OCI-M2 (cell line): ENCODE data around the gene AUH.

ENCODE experiments used
- DNase-seq: peaks from one replicate; lab custom pipeline; 2025; ENCODE audit not compliant: unreplicated experiment; lab: John Stamatoyannopoulos, UW

Gene AUH

DNA sequence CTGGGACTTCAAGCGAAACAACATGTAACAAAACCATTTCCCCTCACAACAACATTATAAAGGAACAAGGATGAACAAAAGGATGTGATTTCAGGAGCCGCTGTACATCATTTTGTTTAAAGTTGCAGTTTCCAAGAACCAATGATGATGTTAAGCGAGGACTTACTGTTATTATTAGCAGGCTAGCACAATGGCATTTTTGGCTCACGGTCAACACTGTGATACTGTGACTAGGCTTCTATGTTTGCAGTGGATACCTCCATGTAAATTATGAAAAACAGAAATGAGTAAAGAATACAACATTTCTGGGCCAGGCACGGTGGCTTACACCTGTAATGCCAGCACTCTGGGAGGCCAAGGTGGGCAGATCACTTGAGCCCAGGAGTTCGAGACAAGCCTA lies 113.0 kb downstream of the AUH start:
- no peak for DNase-seq

- no peak for DNase-seq
Observed at GRCh38 chr9:91247278-91247677, 114.4 kb downstream of the AUH start.

DNA sequence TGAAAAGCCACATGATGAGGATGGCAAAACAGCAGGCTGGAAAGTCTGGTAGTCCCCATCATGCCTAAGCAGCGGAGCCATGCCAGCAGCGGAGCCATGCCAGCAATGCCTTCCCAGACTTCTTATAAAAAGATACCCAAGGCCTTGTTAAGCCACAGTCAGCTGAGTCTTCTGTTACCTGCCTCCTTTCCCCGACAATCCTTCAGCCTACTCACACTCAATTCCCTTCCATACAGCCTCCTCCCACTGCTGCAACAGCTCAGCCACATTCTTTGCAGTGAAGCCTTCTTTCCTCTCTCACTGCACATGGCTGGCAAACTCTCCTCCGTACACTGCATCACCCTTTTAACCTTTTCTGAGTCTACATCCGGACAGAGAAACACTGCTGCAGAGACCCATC lies 114.9 kb downstream of the AUH start:
- no peak for DNase-seq

DNA sequence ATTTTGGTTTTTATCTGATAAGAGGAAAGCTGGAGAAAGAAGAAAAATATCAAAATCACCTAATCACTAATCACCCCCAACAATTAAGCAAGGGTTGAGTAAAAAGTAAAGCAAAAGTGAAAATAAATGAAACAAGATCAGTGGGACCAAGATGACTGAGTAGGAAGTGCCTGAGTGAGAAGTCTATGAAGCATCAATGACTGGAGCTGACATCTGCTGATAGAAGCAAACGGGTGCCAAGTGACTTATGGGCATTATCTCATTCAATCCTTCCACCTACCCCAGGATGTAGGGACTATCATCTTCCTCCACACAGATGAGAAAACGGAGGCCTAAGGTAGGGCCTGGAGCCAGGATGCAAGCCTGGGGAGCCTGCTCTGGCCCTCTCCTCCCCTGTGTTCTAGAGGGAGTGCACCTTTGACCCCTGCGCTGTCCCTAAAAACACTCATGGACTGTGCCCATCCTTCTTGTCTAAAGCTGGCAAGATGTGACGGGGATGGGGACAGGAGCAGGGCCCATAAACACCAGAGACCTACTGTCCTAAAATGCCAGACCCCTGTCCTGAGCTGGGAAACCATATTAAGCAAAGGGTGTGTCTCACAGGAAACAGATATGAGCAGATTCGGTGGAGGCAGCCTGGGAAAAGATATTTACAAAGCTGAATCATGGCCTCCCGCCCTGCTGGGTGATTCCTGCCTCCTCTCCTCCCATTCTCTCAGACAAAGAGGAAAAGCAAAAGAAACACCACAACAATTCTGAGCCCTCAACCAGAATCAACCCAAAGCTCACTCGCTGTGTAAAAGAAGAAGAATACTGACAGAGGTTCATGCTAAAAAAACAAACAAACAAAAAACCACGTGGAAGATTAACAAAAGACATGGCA lies 116.0 kb downstream of the AUH start:
- no peak for DNase-seq

DNA sequence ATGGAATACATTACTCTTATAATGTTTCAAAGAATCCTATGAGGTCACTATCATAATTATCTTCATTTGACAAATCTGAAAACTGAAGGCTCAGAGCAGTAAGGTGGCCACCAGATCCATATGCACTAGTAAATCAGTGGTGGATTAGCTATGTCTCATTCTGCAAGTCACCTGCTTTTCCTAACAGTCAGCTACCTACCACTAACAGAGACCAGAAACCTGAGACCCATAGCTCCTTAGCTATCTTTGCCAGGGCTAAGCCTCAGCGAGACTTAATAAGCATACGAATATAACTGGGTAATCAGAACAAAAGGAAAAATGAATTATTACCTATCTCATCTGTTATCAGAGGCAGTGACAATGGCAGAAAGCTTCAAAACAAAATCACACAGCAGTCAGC lies 118.7 kb downstream of the AUH start:
- no peak for DNase-seq

GRCh38 chr9:91241909-91242308 lies 119.8 kb downstream of the AUH start:
- no peak for DNase-seq

GRCh38 chr9:91240596-91241165 lies 121.0 kb downstream of the AUH start:
- no peak for DNase-seq

DNA sequence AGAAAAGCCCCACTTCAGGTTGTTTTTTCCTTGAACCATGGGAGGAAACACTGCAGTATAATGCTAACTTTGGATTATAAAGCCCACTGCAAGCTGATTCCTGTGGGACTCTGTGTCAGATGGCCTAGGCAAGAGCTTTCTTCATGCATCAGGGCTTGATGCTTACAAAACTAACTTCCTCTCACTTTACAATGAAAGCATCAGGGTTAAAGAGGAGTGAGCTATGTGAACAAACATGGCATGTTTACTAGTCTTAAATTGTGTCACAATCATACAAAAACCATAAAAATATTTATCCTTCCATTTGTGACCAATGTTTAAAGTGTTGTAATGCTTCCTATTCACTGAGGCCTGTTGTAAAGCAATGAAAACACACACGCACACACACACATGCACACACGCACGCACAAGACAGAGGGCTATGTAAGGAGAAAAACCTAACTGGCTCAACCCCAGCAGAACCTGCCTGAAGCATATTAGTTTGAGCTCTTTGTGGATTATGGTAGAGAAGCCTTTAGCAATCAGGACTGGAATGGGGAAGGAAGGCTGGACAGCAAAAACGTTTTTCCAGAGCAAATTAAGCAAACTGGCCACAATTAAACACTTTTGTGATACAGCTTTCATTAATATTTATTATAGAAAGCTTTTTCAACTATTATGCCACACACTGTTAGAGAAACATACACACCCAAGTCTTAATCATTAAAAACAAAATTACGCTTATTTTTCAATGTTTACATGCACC lies 122.2 kb downstream of the AUH start:
- DNase-seq = no peak

GRCh38 chr9:91234523-91234922 lies 127.2 kb downstream of the AUH start:
- no peak for DNase-seq

DNA sequence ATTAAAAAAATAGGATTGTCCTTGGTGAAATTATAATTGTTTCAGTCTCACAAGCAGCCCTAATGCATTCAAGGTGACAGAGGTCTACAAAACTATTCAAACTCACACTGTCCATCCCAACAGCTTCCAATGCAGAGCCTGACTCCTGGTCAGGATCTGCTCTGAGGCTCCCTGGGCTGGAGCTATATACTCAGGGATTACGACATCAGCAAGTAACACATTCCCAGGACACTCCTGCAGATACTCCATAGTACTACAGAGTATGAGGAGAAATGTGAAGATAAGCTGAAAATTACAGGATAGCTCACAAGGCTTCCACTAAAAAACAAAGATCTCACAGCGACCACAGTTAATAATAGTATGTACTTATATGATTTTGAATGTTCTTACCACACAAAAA lies 130.1 kb downstream of the AUH start:
- no peak for DNase-seq

DNA sequence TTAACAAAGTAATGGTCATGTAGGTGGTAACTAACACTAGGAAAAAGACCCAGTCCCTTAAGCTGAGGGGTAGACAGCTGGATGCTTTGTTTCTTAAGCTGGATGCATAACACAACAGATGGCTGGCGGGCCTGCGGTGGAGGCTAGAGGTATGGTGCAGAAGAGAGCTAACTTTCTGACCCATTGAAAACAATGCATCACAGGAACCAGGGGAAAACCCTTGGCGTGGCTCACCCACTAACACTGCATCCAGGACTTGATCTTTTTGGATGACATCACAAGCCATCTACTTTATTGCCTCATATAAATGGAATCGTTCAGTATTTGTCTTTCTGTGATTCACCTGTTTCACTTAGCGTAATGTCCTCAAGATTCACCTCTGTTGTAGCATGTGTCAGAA lies 138.7 kb downstream of the AUH start:
- DNase-seq = no peak

GRCh38 chr9:91222457-91222856 lies 139.3 kb downstream of the AUH start:
- DNase-seq = no peak

- DNase-seq = no peak
Observed at GRCh38 chr9:91221332-91221731, 140.4 kb downstream of the AUH start.

- DNase-seq = no peak
Observed at GRCh38 chr9:91220491-91221135, 141.1 kb downstream of the AUH start.

- DNase-seq = no peak
Observed at GRCh38 chr9:91220021-91220420, 141.7 kb downstream of the AUH start.

- no peak for DNase-seq
Observed at GRCh38 chr9:91219557-91219956, 142.2 kb downstream of the AUH start.

GRCh38 chr9:91217388-91217787 lies 144.3 kb downstream of the AUH start:
- DNase-seq = no peak

- DNase-seq = no peak
Observed at GRCh38 chr9:91214867-91215266, 146.9 kb downstream of the AUH start.

DNA sequence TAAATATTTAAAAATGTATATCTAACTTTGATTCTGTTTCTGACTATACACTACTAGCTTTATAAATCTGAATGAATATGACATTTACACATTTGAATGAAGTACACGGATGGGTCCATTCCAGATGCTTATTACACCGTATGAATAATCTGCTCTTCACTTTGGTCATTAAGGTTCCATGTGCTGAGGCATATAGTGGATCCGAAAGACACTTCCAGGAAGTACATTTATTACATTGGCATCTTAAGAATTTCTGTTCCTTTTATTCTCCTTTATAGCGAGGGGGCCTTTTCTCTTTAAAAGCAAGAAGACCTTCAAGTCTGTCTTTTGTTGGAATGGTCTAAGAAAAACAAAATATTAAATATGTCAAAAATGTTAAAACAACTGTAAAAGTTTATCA lies 147.6 kb downstream of the AUH start:
- DNase-seq = no peak

DNA sequence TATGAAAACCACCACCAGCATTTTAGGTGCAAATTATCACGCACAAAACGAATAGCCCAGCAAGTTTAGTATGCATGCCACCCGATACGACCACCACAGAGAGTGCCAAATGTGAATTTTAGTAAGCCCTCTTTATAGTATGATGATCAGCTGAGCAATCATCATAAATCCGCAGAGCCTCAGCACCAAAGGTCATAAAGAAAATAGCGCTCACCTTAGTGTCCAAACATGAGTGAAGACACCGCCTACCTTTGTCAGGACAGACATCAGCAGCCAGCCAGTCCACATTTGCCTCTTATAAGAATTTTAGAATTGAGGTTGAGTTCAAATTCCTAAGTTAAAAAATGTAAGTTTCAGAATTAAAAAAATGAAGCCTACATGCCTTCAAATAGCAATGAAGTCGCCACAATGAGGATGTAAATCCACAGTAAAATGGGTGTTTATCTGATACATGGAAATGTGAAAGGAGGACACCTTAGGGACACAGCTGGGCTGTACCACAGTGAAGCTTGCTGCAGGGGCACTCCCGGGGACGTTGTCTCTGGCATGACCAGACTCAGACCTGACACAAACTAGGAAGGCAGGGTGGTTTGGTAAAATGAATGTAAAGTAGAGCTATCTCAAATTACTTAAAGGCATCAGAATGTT lies 149.0 kb downstream of the AUH start:
- no peak for DNase-seq

DNA sequence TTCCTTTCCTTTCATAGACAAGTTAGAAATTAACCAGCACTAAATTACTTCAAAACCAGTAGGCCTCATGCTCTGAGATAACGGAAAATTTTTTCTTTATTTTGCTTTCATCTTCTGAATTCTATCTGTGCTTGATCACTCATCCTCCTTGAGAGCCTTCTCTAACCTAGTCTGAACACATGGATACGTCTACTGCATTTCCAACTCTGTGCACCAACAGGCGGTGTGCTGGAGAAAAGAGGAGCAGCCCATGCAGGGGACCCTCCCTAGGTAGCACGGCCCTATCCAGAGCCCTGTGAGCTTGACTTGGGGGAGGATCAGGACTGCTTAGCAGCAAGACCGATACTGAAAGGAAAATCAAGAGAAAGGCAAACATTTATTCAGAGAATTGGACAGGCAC lies 149.8 kb downstream of the AUH start:
- DNase-seq = no peak
